ENCODE measurements around the gene FAAP20. TPM values are rescaled to one million over a fixed set of nuclear protein-coding genes. Genes with fewer than 3 reads are reported as not detected.

Gene FAAP20
- total and polyA plus RNA-seq, 2 of the 8 experiments (the other 6 are each of a cell fraction or from before 2014, with no cell fraction given): 58.4 to 99.8 TPM

DNA sequence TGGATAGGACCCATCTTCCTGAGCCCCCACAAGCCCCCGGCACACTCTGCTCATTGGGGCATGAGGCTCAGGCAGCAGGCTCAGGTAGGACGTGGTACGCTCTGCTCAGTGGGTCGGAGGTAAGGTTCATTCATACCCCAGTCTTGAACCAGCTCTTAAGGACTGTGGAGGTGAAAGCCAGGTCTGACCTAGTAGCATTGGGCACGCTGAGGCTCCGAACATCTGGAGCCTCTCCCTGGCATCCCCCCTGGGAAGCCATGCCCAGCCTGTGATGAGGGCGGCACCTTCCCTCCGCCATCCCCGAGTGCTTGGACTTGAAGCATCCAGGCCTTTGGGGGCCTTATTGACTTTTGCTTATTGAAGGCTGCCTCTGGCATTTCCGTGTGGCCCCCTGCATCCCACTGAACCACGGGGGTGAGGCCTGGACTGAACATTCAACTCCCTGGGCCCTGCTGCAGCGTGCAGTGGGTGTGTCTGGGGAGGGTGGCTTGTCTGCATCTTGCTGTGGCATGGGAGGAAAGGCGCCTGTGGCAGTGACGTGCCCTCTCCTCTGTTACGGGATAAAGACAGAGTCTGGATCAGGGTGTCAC lies 50.0 kb downstream of the FAAP20 start:
- H3K4me1 ChIP-seq (replicated peaks in 1 of 4; ENCODE audit: control insufficient read depth in 3 of 4, insufficient read depth in 4 of 4, low read length in 3 of 4): no peaks in the 10 kb centered on the region
- FAIRE-seq (no peak), DNase-seq (ENCODE audit: low read depth in 1 of 2, low spot score in 2 of 2) (no peak)
- H3K4me2 ChIP-seq (ENCODE audit: insufficient read depth in 1 of 2, low read depth in 2 of 2, low read length in 2 of 2): no peak overlapping the region
- H3K14ac ChIP-seq (ENCODE audit: insufficient read length): no peak overlapping the region
- H3K4ac ChIP-seq (replicated peaks; ENCODE audit: insufficient read length, low read depth, low read length): no peak overlapping the region
- H4K5ac ChIP-seq (ENCODE audit: insufficient read length, low read depth, low read length): no peak overlapping the region
- H3K4me3 ChIP-seq (ENCODE audit: extremely low read depth in 1 of 4, insufficient read depth in 2 of 4, low read depth in 3 of 4, low read length in 4 of 4): no peak overlapping the region
- H3K56ac ChIP-seq (replicated peaks; ENCODE audit: insufficient read length, low read depth, low read length): no peak overlapping the region
- H4K8ac ChIP-seq (ENCODE audit: extremely low read depth, insufficient read depth, low read length): no peak overlapping the region
- no peak overlapping the region for H3K27ac ChIP-seq (ENCODE audit: low read depth, low read length)
- CTCF ChIA-PET (ENCODE audit: partially characterized antibody): interaction anchor here (1.5 to 1.8 kb wide), 2 partner anchors 27 to 30 kb away, joined by 4 to 7 read pairs; no protein-coding TSS in a partner anchor
- POLR2A ChIA-PET (ENCODE audit: partially characterized antibody): no interaction called here
- H2BK20ac ChIP-seq (ENCODE audit: low read length): no peak overlapping the region
- no peak overlapping the region for H3K9ac ChIP-seq (replicated peaks in 1 of 4; ENCODE audit: extremely low read depth in 1 of 4, low read depth in 3 of 4, low read length in 3 of 4)
- no peak overlapping the region for H2BK15ac ChIP-seq (ENCODE audit: low read length)
- no peaks in the 10 kb centered on the region for H3K9me3 ChIP-seq (ENCODE audit: insufficient read depth in 2 of 2, low read depth in 1 of 2, low read length in 1 of 2)
- H4K91ac ChIP-seq (replicated peaks; ENCODE audit: insufficient read length, low read length): no peak overlapping the region
- peaks cover 0 to 3% of the 10 kb centered on the region in 2 experiments for H4K20me1 ChIP-seq (replicated peaks in 1 of 2; ENCODE audit: control insufficient read depth in 1 of 2, insufficient read depth in 2 of 2, low read length in 2 of 2)
- no peaks in the 10 kb centered on the region for H3K79me2 ChIP-seq (ENCODE audit: control insufficient read depth in 1 of 2, insufficient read depth in 2 of 2, low read length in 2 of 2)
- no peak overlapping the region for H3K18ac ChIP-seq (ENCODE audit: extremely low read depth, low read length)
- no peak overlapping the region for H3K23ac ChIP-seq (ENCODE audit: insufficient read length)
- no peak overlapping the region for H2BK12ac ChIP-seq (ENCODE audit: low read depth, low read length)
- H3K23me2 ChIP-seq (ENCODE audit: low read depth, low read length): peaks cover 8% of the 10 kb centered on the region; the same call in 1 of the 2 replicates
- no peak overlapping the region for H2AK5ac ChIP-seq (ENCODE audit: low read depth, low read length)
- H2AFZ ChIP-seq (ENCODE audit: low read length): no peak overlapping the region
- H2BK5ac ChIP-seq (ENCODE audit: low read depth, low read length): no peak overlapping the region
- 94% methylated on average over 14 of the region's 15 CpGs; no CpG with 5 or more reads in 1 of the 2 experiments for WGBS, 2 experiments (ENCODE audit: extremely low coverage in 1 of 2, insufficient coverage in 1 of 2, insufficient read length in 1 of 2, insufficient replicate concordance in 2 of 2, low coverage in 1 of 2, low lambda C conversion rate in 2 of 2, missing lambda C conversion rate in 1 of 2)
- H3K27me3 ChIP-seq (replicated peaks in 1 of 4; ENCODE audit: control insufficient read depth in 3 of 4, extremely low read depth in 1 of 4, insufficient read depth in 3 of 4, low read length in 3 of 4): no peaks in the 10 kb centered on the region
- no peak overlapping the region for H2BK120ac ChIP-seq (replicated peaks; ENCODE audit: low read depth, low read length)
- no peaks in the 10 kb centered on the region; the same call in 1 of the 2 replicates for H3K79me1 ChIP-seq (ENCODE audit: low read depth, low read length)
- peaks cover 3 to 25% (median 15%) of the 10 kb centered on the region in 4 experiments; a peak in 6 of 8 replicates for H3K36me3 ChIP-seq (ENCODE audit: control insufficient read depth in 2 of 4, insufficient read depth in 4 of 4, low read length in 3 of 4)
- TF ChIP-seq CBX5 (IDR thresholded peaks at IDR 0.05; ENCODE audit: low read depth, low read length) (no peak), GABPA (IDR thresholded peaks at IDR 0.05; ENCODE audit: borderline replicate concordance, insufficient read depth, low read length) (no peak), HDAC2 (IDR thresholded peaks at IDR 0.05; ENCODE audit: borderline replicate concordance in 1 of 2, low read depth in 2 of 2, low read length in 2 of 2) (no peak), SUZ12 (IDR thresholded peaks at IDR 0.05; ENCODE audit: low read length) (no peak), EP300 (IDR thresholded peaks at IDR 0.05; ENCODE audit: borderline replicate concordance in 1 of 2, low read depth in 2 of 2, low read length in 2 of 2) (no peak), CTCF (IDR thresholded peaks at IDR 0.05; ENCODE audit: control extremely low read depth in 1 of 3, insufficient read depth in 1 of 3, low read depth in 1 of 3, low read length in 3 of 3) (no peak), RBBP5 (IDR thresholded peaks at IDR 0.05; ENCODE audit: borderline replicate concordance, low read depth, low read length) (no peak), HDAC6 (IDR thresholded peaks at IDR 0.05; ENCODE audit: low read depth, low read length) (no peak), SP4 (IDR thresholded peaks at IDR 0.05; ENCODE audit: low read length) (no peak)

All from H1 (cell line).